Activated gamma-delta T cell treated with anti-CD3 and anti-CD28 coated beads, Interleukin-2, amount 50 U/mL, for 16 hours (primary cell): Measurements from ENCODE around the gene LARP4B.
"Not testable (repeated sequence)": the region's sequence is repeated elsewhere in the genome, so short reads cannot be mapped to it uniquely, and the experiment has no call there.

Experiments used
- DNase-seq: peaks from one replicate; pipeline ENCODE4 v3.0.0-alpha.2; 2020; ENCODE audit warnings: low read depth

LARP4B gene

DNA sequence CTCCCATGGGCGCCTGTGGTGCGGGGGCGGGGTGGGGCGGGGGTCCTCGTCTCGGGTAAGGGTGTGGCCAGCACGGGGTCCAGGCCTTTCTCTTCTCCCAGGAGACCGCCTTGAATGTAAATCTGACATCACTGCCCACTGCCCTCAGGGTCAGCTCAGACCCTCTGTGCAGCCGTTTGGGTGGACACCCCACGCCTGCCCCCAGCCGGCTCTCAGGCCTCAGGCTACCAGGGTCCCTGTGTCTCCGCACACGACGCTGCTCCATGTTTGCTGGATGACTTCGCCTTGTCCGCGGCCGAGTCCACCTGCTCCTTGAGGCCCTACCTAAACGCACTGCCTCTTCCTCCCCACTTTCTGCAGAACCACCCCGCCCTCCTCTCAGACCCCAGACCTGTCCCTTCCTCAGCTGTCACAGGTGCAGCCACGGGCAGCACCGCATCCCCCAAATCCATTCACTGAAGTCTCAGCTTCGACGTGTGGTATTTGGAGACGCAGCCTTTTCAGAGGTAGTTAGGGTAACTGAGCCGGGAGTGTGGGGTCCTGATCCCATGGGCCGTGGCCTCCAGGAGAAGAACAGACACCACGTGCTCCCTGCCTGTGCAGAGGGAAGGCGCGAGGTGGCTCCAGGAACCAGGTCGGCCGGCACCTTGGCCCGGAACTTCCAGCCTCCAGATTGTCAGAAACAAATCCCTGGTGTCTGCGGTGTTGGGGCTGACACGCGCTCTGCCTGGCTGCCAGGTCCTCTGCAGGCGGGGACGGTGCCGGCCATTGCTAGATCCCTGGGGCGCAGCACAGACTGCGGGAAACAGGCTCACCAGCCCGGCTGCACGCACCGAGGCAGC is 144.7 kb downstream of the LARP4B start:
- no peak for DNase-seq

DNA sequence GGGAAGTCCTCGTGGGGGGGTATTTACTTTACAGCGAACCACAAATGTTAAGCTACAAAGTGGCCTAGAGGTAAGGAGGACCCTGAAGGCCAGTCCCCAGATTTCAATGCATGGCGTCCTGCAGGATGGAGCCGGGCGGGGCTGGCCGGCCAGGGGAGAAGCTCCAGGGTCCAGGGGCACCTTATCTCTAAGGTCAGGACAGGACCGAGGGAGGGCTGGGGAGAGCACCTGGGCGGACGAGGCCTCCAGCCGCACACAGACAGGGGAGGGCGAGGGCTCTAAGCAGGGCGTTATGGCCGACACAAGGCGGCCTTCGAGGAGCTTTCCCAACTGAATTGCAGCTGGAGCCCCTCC is 145.7 kb downstream of the LARP4B start:
- DNase-seq: no peak

DNA sequence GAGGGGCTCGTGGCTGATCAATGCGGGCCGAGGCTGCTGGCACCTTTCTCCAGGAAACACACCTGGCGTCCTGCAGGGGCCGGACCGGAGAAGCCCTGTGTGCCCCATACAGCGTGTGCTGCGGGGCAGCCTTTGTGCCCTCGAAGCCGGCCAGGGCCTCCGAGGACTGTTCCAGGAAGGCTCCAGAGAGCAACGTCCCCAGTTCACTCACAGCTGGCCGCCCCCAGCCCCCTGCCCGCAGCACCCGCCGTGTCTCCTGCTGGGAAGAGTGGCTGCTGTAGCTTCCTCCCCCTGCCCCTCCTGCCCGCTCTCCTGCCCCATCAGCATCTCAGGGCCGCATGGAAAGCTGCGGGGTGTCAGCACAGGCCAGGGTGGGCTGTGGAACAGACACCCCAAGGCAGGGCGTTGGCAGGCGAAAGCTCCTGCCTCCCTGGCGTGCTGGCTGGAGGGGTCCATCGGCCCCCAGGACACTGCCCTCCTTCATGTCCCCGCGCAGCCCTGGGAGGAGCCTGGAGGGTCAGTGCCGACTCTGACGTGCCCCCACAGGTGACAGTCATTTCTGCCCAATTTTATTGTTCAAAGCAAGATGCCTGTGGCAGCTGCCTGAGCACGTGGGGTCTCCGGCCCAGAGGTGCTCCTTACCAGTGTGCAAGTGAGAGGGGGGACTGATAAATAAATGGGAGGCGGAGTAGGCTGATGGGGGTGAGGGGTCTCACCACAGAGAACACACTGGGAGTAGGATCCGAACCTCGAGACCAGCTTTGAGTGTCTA is 146.2 kb downstream of the LARP4B start:
- DNase-seq: no peak

DNA sequence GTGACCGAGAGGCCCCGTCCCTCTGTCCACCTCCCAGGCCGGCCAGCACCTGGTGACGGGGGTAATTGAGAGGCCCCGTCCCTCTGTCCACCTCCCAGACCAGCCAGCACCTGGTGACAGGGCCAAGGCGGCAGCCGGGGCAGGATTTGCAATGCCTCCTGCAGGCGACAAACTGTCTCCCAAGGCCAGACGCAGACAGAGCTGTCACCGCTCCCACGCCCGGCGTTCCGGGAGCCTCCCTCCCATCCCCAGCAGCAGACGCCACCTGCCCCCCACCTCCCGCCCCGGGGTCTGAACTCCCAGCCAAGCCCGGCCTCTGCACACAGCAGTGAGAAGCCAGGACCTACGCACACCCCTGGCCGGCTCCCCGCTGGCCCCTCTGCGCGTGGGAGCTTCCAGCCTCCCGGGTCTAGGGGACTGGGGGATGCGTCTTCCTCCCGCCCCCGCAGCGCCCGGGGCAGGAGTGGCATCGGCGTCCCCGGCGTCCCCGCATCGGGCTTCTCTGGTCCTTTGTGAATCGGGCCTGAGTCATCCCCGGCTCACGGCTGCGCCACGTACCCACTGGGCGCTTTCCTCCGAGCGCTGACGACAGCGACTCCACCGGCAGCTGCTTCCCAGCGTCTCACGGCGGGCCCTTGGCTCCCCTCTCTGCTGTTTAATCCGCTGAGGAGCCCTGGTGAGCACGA is 147.0 kb downstream of the LARP4B start:
- DNase-seq: no peak

DNA sequence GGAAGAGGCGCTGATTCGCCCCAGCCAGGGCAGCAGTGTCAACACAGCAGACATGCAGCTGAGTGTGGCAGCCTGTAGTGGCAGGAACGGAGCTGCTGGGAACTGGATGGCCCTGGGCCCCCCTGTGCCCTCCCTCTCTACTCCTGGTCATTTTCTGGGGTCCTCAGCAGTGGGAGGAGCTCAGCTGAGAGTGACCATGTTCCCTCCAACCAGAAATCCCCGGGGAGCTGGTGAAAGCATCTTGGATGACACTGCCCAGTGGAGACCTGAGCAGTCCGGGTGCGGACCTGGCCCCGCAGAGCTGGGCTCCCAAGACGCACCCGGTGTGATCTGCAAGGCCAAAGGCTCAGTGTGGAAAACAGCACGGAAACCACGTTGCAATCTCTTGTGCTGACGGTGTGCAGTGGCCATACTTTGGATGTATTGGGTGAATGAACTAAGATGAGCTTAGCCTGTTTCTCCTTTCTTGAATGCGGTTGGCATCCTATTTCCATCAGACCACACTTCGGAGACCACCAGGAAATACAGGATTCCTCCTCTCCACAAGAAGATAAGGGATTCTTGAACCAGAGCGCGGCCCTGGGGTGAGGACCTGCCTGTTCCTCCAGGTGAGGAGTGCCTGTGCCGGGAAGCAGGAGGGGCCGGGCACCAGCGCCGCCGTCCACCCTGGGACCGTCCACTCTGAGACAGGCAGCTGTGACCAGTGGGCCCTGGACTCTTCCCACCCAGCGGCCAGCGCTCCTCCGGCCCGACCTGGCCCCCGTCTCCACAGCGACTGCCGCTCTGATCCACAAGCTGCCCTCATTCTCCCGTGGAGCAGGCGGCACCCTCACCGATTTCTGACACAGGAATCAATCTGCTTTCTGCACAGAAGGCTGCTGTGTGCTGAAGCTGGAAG is 148.5 kb downstream of the LARP4B start:
- no peak for DNase-seq

DNA sequence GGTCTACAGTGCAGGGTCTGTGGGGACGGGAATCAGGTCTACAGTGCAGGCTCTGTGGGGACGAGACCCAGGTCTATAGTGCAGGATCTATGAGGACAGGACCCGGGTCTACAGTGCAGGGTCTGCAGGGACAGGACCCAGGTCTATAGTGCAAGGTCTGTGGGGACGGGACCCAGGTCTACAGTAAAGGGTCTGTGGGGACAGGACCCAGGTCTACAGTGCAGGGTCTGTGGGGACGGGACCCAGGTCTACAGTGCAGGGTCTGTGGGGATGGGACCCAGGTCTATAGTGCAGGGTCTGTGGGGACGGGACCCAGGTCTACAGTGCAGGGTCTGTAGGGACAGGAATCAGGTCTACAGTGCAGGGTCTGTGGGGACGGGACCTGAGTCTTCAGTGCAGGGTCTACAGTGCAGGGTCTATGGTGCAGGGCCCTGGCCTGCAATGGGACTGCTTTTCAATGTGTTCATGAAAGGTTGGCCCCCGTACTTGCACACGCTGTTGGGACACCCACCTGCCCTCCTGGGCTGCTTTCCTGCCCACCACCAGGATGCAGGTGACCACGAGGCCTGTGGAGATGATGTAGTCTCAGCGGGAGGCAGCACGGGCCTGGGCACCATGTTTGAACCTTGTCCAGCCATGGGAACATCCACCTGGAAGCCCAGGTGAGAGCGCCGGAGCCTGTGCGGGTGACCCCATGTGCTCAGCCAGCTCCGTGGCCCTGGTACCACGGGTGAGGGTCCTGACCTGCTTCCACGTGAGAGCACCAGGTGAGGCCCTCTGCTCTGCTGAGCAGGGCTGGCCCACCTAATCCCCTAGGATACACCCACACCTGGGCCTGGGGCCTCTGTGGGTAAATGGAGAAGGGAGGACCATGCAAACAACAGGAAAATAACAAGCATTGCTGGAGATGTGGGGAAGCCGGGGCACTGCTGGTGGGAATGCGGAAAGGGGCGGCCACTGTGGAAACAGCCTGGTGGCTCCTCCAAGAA is 150.7 kb downstream of the LARP4B start:
- no peak for DNase-seq

DNA sequence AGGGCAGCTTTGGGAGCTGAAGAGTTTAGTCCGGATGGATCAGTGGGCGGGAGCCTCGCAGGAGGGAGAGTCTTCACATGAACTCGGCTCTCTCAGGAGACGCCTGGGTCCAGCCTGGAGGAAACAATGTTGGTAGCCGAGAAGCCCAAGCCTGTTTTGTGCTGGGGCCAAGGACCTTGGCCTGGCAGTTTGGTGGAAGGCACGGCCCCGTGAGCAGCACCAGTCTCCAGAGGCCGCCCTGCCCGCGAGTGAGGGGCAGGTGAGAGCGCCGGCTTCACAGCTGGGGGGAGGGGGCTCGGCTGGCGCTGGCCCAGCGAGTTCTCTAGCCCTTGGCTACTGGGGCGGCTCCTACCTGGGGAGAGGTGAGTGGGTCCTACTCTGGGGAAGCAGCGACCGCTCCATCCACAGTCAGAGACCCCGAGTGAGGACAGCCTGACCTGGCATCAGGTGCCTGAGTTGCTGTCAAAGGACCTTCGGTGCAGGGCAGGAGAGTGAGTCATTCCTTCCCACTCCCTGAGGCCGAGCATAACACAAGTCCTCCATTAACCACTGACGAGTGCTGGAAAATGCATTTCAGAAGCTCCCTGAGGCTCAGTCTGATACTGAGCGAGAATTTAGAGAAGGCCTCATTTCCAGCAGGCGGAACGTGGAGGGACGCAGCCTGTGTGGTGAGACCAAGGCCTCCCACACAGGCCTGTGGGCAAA is 152.7 kb downstream of the LARP4B start:
- DNase-seq: no peak

DNA sequence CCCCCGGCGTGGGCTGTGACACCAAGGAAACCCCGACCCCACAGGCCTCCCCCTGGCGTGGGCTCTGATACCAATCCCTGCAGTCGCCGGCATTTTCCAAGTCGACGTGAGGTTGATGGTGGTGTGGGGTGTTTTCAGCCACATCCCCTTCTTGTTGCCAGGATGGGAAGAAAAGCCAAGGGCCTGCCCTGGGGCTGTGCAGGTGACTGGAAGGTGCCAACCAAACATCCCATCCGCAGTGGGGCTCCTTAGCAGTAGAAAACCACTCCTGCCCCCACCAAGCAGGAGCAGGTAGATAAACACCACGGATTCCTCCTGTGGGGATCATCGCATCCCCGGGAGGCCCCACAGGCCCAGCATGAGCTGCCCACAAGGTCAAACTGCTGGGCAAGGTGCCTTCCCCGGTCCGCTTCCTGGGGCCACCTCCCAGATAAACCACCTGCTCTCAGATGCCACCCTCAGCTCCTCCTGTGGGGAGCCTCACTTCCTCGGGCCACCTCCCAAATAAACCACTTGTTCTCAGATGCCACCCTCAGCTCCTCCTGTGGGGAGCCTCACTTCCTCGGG is 153.5 kb downstream of the LARP4B start:
- no peak for DNase-seq

DNA sequence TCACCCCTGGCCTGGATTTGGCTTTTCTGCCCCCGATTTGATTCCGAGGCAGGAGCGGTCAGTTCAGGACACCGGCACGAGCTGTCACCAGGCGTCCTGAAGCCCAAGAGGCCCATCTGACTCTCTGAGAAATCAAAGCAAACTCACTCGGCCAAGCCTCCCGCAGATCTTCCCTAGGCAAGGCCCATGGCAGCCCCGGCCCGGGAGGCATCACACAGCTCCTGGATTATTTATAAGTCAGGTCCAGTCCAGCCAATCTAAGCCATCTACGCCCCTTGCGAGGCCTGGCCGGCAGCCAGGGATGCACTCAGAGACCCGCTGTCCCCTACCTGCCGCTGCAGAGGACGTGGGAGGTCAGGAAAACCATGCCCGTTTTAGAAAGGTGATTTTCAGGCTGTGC is 154.7 kb downstream of the LARP4B start:
- DNase-seq: no peak

DNA sequence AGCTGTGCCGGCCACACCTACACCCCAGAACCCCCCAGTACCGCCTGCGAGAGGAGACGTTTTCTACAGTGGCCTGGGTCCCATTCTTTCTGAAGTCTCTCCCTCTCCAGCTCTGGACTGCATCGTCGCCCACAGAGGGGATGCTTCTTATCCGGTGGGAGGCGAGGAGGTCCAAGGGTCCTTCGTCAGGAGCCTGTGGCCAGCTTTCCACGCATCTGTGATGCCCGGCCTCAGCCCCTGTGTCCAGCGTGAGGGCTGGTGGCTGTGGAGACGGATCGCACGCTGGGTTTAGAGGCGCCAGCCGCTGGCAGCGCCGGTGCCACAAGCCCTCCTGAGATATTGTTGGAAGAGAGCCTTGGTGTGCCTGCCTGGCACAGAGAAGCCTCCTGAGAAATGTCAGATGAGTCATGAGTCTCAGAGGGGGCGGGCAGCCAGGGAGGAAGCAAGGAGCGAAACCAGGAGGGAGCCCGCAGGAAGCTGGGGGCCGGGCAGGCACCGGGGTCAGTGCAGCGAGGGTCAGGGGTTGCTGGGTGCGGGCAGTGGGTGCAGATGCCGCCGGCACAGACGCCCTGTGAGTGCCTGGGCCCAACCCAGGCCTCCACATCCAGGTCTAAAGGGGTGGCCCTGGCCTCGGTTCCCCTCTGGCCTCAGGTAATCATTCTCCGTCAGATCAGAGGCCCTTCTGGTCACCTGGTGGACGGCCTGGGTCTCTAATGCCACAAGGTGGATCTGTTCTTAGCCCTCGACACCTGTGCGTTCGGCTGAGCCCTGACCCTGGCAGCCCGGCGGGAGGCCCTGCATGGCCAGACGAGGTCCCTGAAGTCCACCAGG is 156.0 kb downstream of the LARP4B start:
- DNase-seq: no peak

DNA sequence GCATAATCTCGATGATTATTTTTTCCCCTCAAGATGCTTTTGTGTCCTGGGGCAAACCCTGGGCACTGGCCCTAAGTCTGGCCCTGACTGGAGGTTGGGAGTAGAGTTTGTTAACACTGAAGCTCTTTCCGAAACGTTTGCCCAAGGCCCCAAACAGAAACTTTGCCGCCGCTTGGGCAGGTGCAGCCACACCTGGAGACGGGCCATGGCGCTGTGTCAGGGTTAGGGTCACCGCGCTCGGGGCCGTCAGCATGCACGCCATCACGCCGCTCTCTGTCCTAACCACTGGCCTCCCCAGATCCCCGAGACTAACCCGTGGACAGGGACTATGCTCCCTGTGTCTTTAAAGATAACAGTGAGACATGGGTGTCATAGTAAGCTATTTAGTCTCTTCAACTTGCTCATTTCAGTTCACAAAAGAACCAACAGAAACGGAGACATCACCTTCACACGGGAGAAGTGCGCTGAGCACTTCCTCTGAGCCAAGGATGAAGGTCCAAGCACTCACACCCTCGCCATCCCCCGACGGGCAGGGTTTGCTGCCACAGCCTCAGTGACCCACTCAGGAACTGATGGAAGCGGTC is 156.8 kb downstream of the LARP4B start:
- no peak for DNase-seq

DNA sequence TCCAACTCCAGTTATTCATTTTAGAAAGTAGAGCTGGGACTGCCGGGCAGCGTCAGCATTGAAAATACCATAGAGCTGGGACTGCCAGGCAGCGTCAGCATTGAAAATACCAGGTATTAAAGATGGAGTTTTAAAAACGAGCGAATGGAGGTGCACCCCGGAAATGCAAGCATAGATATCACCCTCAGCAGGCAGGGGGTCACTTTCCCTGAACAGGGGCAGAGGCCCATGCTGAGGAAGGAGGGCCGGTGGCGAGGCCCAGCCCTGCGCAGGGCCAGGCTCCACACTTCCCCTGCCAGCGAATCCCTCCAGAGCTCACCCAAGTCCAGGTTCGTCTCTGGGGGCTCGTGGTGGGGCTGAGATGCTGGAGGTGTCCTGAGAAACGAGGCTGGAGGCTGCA is 157.3 kb downstream of the LARP4B start:
- no peak for DNase-seq

DNA sequence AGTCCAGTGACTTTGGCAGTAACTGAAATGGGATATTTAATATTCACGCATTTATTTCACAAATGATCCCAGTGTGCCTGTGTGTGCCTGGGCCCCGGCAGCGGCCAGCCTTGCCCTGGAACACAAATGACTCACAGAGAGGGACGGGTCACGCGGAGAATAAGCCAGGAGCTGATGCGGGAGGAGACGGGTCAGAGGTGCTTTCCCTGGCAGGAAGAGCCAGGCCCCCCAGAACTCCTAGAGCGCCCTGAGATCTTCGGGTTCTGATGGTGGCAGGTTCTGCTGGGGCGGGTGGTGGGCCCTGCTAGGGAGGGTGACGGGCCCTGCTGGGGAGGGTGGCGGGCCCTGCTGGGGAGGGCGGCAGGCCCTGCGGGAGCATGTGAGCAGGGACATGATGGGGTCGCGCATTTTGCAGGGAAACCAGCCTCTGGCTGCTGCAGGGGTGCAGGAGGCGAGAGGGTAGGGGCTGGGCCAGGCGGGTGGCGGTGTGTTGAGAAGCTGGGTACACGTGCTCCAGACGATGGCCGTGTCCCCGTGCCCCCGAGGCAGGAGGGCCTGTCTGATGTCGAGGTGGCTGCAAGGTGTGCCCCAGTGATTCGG is 157.8 kb downstream of the LARP4B start:
- no peak for DNase-seq

DNA sequence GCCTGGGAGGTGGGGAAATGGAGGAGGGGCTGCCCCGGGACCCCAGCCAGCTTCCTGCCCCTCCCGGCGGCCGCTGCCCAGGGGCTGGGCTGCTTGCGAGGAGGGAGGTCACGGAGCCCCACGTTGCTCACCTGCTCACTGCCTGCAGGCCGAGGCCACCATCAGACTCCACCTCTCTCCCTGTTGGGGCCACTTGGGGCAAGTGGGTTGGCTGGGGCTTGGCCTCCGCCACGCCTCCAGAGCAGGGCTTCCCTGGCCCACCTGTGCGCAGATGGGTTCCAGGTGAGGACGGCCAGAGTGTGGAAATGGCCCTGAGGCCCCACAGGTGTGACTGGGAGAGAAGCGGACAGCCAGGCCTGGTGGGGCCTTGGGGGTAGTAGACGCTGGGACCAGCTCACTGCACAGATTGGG is 159.3 kb downstream of the LARP4B start:
- no peak for DNase-seq

DNA sequence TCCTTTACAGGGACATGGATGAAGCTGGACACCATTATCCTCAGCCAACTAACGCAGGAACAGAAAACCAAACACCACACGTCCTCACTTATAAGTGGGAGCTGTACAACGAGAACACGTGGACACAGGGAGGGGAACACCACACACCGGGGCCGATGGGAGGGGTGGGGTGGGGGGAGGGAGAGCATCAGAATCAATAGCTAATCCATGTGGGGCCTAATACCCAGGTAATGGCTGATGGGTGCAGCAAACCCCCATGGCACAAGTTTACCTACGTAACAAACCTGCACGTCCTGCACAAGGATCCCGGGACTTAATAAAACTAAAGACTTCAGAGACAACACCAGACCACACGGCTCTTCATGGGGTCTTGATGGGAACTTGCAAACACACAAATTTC is 159.9 kb downstream of the LARP4B start:
- DNase-seq: no peak

DNA sequence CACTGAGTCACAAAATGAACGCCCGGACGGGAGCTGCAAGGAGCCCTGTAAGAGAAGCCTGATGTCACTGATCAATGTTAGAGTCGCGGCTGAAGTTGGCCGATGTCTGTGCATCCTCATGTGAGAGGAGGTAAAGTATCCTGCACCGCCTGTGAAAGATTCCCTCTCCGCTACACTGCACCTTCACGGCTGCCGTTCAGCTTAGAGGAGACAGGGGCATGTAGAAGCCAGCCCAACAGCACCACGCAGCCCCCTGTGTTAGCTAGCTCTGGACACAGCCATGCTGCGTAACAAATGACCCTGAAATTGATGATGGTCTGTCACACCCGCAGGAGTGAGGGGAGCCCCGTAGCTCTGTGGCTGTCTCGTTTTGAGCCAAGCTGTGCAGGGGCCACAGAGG is 160.5 kb downstream of the LARP4B start:
- DNase-seq: no peak

DNA sequence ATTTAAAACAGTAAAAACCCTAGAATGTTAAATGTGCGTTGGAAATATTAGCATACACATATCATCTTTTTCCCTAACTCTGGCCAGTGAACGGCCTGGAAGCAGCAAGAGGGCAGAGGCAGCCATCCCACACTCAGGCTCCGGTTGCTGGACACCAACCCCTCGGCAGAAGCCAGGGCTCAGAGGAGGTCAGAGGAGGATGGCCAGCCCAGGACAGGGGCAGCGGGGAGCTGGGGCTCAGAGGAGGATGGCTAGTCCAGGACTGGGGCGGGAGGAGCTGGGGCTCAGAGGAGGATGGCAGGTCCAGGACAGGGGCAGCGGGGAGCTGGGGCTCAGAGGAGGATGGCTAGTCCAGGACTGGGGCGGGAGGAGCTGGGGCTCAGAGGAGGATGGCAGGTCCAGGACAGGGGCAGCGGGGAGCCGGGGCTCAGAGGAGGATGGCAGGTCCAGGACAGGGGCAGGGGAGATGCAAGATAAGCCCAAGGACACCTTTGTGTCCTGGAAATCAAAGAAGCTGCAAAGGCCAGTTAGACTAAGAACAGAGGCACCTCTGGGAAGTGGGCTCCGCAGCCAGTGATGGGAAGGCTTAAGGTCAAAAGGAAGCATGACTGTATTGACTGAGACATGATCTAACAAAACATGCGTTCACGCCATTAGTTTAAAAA is 161.3 kb downstream of the LARP4B start:
- not testable (repeated sequence) for DNase-seq
